H7 (cell line): ENCODE results near the gene SLC38A10. TPM values are rescaled to one million over a fixed set of nuclear protein-coding genes. Genes with fewer than 3 reads are reported as not detected.

Experiments
- DNase-seq: peaks from one replicate; pipeline ENCODE4 v3.0.0; 2012
- H3K27me3 ChIP-seq: 2 replicates; pipeline ENCODE4 v1.6.0; 2011; ENCODE audit warnings: mild to moderate bottlenecking, low read length; ENCODE audit not compliant: control insufficient read depth, insufficient read depth
- H3K36me3 ChIP-seq: replicated peaks from 2 replicates; pipeline ENCODE4 v1.5.1; 2011; ENCODE audit warnings: low read length; ENCODE audit not compliant: control insufficient read depth, insufficient read depth
- H3K4me3 ChIP-seq: 2 replicates; pipeline ENCODE4 v1.5.1; 2011; ENCODE audit warnings: low read depth, mild to moderate bottlenecking, control low read depth, low read length, moderate library complexity; ENCODE audit not compliant: insufficient read depth
- total RNA-seq: library from RNA; depleted of rRNA; stranded (reverse); fragments of >200 nt; shearing (Covaris generic); gene quantifications from 2 replicates; pipeline ENCODE4 v1.2.3, GENCODE V29; 2014

Gene SLC38A10
- total RNA-seq, 1 experiment from 2014 or later = 44.2 TPM

DNA sequence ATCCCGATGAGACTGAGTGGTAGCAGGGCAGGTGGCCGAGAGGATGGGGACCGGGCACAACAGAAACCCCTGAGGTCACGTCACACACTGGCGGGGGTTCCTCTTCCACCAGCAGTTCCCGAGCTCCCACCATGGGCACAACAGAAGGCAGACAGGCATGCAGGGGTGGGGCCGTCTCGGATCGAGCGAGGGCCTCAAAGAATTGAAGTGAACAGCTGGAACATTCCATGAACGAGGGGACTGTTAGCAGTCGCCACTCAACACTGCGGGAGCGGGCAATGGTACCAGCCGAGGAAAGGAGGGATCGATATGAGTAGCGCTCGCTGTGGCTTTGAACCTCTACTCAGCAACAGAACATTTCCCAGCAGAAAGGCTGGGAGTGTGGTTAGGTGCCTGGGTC, 77.6 kb downstream of the SLC38A10 start:
- H3K27me3 ChIP-seq = no peaks in the 10 kb centered on the region
- peaks cover 2% of the 10 kb centered on the region for H3K36me3 ChIP-seq
- DNase-seq = no peak
- H3K4me3 ChIP-seq = no peak overlapping the region

DNA sequence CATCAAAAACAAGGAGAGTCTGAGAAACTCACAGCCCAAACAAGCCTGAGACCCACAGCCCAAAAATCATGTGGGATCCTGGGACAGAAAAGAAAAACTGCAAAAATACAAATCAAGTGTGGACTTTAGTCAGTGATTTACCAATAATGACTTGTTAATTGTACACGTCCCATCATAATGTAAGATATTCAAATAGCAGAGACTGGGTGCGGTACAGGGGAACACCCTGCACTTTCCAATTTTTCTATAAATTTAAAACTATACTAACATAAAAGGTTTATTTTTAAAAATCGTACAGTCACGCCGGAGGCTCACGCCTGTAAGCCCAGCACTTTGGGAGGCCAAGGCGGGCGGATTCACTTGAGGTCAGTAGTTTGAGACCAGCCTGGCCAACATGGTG, 81.1 kb downstream of the SLC38A10 start:
- Histone ChIP-seq H3K27me3 (no peaks in the 10 kb centered on the region), H3K36me3 (no peaks in the 10 kb centered on the region; the same call in none of the 2 replicates), H3K4me3 (no peak overlapping the region)
- DNase-seq = no peak

DNA sequence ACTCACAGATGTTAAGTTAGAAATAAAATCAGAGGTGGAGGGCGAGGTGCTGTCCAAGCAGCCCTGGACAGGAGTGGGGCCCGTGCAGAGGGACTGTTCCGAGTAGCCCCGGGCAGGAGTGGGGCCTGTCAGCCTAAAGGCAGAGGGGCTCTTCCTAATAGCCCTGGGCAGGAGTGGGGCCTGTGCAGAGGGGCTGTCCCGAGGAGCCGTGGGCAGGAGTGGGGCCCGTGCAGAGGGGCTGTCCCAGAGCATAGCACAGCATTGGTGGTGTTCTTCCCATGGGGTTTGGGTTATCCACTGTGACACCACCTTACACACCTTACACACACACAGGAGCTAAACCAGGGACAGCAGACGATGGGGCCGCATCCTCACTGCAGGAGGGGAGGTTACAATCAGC, 82.7 kb downstream of the SLC38A10 start:
- DNase-seq = no peak
- no peaks in the 10 kb centered on the region; the same call in none of the 2 replicates for H3K36me3 ChIP-seq
- no peak overlapping the region for H3K4me3 ChIP-seq
- H3K27me3 ChIP-seq = no peaks in the 10 kb centered on the region

DNA sequence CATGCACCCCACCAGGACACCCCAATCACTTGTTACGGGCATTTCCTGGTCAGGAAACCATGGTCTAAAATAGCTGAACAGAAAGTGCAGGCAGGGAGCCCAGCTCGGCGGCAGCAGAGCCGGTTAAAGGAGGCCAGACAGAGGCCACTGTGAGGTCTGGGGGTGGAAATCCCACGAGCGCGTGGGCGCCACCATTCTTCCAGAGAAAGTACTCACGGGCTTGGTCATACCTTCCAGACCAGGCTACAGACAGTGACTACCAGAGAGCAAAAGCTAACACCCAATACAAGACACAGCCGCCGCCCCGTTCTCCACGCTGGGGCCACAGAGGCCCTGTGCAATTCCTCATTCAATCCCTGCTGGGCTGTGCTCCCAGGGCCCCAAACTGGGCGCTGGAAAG, 84.2 kb downstream of the SLC38A10 start:
- Histone ChIP-seq H3K27me3 (no peaks in the 10 kb centered on the region), H3K36me3 (no peaks in the 10 kb centered on the region; the same call in none of the 2 replicates)
- no peak for DNase-seq

DNA sequence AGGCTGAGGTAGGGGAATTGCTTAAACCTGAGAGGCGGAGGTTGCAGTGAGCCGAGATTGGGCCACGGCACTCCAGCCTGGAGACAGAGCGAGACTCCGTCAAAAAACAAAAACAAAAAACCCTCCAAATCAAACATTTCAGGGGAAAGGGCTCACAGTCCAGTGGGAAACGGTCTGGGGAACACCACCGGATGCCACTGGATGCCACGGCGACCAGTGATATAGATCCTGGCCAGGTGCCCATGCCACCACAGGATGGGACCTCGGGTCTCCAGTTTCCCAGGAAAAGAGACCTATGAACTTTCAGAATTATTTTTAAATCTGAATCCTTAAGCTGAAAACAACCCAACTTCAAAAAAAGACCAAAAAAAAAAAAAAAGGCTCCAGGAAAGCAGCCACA, 84.6 kb downstream of the SLC38A10 start:
- Histone ChIP-seq H3K27me3 (no peaks in the 10 kb centered on the region), H3K36me3 (peaks cover 2% of the 10 kb centered on the region), H3K4me3 (no peak overlapping the region)
- DNase-seq = no peak

More for the DNA sequence above, 84.2 kb downstream of the SLC38A10 start:
- H3K4me3 ChIP-seq = no peak overlapping the region

DNA sequence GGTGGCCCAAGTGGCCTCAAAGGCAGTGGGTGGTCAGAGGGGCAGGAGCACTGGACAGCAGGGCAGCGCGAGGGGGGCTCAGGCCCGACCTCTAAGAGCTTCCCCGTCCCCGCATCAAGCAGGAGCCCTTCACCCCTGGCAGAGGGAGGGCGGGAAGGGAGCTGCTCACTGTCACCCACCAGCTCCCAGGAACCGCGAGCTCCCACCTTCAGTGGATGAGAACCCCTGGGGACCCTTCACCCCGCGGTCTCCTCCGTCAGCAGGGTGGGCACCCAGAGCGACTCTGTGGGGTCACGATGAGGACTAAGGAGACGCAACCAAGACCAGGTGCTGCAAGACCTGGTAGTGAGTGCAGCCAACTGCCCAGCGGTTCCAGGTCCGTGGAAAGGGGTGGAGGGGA, 86.0 kb downstream of the SLC38A10 start:
- Histone ChIP-seq H3K27me3 (no peaks in the 10 kb centered on the region), H3K36me3 (peaks cover 2% of the 10 kb centered on the region), H3K4me3 (no peak overlapping the region)
- no peak for DNase-seq

DNA sequence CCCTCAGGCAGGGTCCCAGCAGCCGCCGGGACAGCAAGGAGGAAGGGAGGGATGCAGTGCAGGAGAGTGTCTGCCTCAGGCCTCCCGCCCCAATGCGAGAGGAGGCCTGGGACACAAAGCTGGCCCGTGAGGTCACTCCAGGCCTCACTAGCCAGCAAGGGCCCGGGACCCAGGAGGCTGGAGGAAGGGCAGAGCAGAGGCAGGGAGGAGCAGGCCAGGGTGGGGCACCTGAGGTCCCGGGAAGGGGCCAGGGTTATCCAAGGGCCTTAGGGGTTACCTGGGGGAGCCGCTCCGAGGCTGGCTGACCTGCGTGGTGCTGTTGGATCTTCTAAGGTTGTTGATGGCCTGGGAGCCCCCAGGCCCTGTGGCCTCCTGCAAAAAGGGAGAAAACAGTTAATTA, 86.5 kb downstream of the SLC38A10 start:
- no peak for DNase-seq
- Histone ChIP-seq H3K4me3 (no peak overlapping the region), H3K36me3 (peaks cover 2% of the 10 kb centered on the region), H3K27me3 (no peaks in the 10 kb centered on the region)

DNA sequence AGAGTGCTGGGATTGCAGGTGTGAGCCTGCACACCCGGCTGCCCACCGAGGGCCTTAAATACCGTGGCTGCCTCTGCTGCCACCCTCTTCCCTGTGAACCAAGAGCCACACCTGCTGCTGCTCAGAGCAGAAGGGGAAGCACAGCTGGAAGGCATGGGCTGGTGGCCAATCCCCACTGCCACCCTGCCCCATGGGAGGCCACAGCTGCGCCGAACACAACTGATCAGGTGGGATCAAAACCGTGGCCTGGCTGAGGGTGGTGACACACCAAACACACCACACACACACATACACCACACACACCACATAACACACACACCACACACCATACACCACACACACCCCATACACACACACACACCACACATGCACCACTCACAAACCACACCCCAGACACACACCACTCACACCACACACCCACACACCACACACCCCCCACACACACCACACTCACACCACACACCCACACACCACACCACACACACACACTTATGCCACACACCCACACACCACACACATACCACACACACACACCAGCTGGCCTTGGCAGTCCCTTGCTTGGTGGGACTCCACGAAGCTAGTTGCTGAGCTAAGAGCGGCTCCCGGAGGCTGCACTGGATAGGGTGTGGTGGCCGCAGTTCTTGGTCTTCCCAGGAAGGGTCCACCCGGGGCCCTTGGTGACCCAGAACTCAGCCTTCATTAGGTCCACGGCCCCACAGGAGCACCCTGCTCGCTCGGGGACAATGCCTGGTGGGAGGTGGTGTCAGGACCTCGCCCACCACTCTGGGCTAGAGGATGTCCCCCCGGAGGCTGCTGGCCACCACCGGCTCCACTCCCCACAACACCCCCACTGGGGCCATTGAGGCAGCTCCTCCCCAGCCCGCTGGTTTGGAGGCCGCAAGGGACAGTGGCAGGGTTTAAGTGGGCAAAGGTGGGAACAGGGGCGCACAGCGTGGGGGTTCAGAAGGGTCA, 87.2 kb downstream of the SLC38A10 start:
- no peak overlapping the region for H3K4me3 ChIP-seq
- peaks cover 2% of the 10 kb centered on the region for H3K36me3 ChIP-seq
- H3K27me3 ChIP-seq = no peaks in the 10 kb centered on the region
- DNase-seq = no peak

DNA sequence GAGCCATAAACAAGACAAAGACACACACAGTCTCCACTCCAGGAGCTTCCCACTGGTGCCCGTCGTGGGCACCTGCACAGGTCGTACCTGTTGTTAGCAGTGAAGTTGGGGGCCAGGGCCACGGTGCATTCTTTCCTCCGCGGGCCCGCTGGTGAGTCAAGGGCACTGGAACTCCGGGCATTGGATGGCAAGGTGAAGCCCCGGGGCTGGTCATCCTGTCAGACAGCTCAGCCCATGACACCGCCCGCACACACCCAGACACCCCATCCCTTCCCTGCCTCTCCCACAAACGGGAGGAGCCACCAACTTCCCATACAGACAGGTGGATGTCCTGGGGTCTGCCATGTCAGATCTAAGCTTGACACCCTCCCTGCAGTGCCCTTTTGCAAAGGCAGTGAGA, 88.5 kb downstream of the SLC38A10 start:
- no peak for DNase-seq
- H3K4me3 ChIP-seq = no peak overlapping the region
- peaks cover 2% of the 10 kb centered on the region for H3K36me3 ChIP-seq
- no peaks in the 10 kb centered on the region for H3K27me3 ChIP-seq

DNA sequence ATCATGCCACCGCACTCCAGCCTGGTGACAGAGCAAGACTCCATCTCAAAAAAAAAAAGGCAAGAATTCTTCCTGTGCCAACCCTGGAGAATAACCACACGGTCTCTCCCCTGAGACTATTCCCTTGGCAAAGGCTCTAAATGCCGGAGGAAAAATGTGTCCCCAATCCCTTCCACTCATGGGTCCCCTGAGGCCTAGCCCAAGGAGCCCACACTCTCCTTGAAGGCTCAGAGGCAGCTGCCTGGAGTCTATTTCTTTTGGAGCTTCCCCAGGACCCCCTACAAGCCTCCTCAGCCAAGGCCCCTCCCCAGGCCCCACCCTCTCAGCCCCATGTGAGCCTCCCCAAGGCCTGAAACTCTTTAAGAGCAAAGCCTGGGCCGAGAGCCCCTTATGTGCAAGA, 88.9 kb downstream of the SLC38A10 start:
- DNase-seq = no peak
- H3K27me3 ChIP-seq = no peaks in the 10 kb centered on the region
- H3K36me3 ChIP-seq = peaks cover 2% of the 10 kb centered on the region
- H3K4me3 ChIP-seq = no peak overlapping the region

DNA sequence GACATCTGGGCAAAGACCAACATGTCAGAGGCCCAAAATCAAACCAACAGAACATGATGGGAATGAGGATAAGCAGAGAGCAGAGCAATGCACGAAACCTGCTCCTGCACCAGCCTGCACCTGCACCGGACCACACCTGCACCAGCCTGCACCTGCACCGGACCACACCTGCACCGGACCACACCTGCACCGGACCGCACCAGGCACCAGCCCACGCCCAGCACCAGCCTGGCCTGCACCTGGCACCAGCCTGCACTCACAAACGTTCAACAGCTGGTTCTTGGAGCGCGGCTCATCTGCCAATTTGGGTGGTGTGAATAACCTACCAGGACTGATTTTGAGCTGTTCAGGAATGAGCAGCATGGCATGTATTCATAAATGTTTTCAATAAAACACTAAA, 90.5 kb downstream of the SLC38A10 start:
- Histone ChIP-seq H3K36me3 (peaks cover 2% of the 10 kb centered on the region), H3K4me3 (no peak overlapping the region), H3K27me3 (no peaks in the 10 kb centered on the region)
- no peak for DNase-seq

DNA sequence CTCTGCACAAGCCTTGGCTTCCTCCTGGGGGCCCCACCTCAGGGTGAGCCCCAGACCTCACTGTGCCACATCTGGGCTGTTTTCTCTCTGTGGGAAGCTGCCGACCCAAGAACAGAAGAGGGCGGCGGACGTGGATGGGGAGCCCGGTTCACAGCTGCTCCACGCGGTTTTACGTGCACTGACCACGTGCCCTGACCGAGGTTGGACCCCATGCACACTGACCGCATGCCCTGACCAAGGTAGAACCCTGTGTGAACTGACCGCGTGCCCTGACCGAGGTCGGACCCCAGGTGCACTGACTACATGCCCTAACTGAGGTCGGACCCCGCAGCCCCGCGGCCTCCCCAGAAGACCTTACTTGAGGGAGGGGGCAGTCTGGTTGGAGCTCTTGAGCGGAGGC, 92.0 kb downstream of the SLC38A10 start:
- no peak for DNase-seq
- Histone ChIP-seq H3K36me3 (peaks cover 3% of the 10 kb centered on the region), H3K27me3 (no peaks in the 10 kb centered on the region), H3K4me3 (no peak overlapping the region)

DNA sequence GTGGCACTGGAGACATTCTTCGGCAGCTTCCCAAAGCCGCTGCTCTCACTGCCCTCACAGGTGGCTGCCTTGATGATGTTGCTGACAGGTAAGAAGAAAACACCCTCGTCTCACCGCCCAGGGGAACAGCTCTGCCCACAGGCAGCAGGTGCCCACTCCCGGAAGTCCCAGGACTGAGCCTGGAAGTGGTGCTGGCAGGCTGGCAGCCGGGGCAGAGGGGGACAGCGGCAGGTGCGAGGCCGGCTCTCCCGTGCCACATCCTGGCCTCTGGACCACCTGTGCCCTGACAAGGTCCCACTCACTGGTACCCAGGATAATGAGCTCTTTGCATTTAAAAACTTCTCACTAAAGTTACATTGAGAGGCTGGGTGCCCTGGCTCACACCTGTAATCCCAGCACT, 92.8 kb downstream of the SLC38A10 start:
- no peak for DNase-seq
- H3K4me3 ChIP-seq = no peak overlapping the region
- peaks cover 3% of the 10 kb centered on the region for H3K36me3 ChIP-seq
- no peaks in the 10 kb centered on the region for H3K27me3 ChIP-seq

DNA sequence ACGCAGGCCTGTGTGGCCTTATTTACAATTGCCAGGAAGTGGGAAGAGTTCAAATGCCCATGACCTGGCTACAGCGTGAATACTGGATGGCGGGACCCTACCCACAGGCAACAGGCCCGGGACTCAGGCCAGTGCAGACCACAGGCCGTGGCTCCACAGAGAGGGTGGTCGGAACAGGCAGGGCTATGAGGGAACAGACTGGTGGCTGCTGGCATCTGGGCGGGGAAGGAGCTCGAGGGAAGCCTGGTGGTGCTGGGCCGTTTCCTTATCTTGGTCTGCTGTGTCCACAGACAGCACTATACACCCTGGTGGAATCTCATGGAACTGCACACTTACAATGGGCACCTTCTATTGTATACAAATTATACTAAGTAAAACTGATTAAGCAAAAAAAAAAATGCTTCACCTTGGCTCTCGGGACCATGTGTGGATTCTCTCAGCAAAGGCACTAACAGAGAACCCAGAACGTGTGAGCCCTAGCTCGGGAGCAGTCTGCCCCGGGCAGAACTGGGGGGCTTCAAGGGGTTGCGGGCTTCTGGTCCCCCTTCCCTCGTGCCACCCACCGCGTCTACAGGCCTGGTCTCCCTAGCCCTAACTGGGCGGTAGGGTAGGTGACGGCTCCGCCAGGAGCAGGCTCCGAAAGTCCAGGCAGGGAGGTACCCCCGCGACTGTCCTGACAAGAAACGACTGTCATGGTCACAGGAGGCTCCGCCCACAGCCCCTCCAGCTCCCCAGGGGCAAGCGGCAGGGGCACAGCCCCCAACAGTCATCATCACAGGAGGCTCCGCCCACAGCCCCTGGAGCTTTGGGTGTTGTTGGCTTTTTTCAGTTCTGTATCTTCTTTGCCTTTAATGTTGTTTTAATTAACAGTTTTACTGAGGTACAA, 94.2 kb downstream of the SLC38A10 start:
- no peak overlapping the region for H3K4me3 ChIP-seq
- DNase-seq = peak; percentile 89
- H3K36me3 ChIP-seq = peaks cover 3% of the 10 kb centered on the region
- no peaks in the 10 kb centered on the region for H3K27me3 ChIP-seq

DNA sequence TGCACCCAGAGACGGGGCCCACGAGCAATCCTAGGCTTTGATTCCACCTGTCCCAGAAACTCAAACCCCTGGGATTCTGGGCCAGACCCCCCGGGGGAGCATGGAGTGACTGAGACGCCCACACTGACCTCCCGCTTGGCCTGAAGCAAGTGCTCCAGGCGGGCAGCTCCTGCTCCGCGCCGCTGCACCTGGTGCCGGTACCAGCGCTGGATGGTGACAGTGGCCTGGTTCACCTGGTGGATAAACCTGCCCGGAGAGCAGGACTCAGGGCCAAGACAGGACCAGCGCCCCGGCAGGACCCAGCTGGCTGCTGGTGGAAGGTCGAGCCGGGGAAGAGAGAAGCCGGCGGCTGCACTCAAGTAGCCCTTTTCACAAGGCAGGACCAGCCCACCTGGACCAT, 94.9 kb downstream of the SLC38A10 start:
- H3K27me3 ChIP-seq = no peaks in the 10 kb centered on the region
- peaks cover 1% of the 10 kb centered on the region for H3K36me3 ChIP-seq
- no peak for DNase-seq
- no peak overlapping the region for H3K4me3 ChIP-seq
